ENCODE data around the gene NRTN. TPM values are rescaled to one million over a fixed set of nuclear protein-coding genes. Genes with fewer than 3 reads are reported as not detected.

NRTN gene
- total RNA-seq, 1 donor from 2014 or later: 0.40 TPM

DNA sequence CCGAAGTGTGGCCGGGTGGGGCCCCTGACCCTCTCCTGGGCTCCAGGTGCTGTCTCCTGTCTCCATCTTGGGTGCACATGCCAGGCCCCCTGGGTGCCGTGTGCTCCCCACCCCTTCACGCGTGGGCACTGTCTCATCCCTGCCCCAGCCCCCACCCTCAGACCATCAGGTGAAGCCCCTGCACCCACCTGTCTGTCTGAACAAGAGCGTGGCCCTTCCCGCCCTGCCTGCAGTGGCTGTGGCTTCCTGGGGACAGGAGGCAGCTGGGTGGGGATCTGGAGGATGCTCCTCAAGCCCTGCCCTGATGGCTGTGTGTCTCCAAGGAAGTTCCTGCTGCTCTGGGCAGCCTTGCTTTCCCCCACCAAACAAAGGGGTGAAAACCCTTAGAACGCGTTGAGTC is 22.5 kb upstream of the NRTN start:
- TF ChIP-seq, protein P1, sequence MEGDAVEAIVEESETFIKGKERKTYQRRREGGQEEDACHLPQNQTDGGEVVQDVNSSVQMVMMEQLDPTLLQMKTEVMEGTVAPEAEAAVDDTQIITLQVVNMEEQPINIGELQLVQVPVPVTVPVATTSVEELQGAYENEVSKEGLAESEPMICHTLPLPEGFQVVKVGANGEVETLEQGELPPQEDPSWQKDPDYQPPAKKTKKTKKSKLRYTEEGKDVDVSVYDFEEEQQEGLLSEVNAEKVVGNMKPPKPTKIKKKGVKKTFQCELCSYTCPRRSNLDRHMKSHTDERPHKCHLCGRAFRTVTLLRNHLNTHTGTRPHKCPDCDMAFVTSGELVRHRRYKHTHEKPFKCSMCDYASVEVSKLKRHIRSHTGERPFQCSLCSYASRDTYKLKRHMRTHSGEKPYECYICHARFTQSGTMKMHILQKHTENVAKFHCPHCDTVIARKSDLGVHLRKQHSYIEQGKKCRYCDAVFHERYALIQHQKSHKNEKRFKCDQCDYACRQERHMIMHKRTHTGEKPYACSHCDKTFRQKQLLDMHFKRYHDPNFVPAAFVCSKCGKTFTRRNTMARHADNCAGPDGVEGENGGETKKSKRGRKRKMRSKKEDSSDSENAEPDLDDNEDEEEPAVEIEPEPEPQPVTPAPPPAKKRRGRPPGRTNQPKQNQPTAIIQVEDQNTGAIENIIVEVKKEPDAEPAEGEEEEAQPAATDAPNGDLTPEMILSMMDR (IDR thresholded peaks at IDR 0.05): no peak
- Mint-ChIP-seq H3K27me3 (ENCODE audit: unreplicated experiment) (no peaks in the 10 kb centered on the region), H3K27ac (ENCODE audit: unreplicated experiment) (no peak overlapping the region), H3K36me3 (ENCODE audit: unreplicated experiment) (peaks cover 7% of the 10 kb centered on the region), H3K4me1 (ENCODE audit: unreplicated experiment) (no peaks in the 10 kb centered on the region), H3K4me3 (ENCODE audit: unreplicated experiment) (no peak overlapping the region), H3K9me3 (ENCODE audit: unreplicated experiment) (no peaks in the 10 kb centered on the region)
- no peak for DNase-seq (ENCODE audit: extremely low spot score, unreplicated experiment)

DNA sequence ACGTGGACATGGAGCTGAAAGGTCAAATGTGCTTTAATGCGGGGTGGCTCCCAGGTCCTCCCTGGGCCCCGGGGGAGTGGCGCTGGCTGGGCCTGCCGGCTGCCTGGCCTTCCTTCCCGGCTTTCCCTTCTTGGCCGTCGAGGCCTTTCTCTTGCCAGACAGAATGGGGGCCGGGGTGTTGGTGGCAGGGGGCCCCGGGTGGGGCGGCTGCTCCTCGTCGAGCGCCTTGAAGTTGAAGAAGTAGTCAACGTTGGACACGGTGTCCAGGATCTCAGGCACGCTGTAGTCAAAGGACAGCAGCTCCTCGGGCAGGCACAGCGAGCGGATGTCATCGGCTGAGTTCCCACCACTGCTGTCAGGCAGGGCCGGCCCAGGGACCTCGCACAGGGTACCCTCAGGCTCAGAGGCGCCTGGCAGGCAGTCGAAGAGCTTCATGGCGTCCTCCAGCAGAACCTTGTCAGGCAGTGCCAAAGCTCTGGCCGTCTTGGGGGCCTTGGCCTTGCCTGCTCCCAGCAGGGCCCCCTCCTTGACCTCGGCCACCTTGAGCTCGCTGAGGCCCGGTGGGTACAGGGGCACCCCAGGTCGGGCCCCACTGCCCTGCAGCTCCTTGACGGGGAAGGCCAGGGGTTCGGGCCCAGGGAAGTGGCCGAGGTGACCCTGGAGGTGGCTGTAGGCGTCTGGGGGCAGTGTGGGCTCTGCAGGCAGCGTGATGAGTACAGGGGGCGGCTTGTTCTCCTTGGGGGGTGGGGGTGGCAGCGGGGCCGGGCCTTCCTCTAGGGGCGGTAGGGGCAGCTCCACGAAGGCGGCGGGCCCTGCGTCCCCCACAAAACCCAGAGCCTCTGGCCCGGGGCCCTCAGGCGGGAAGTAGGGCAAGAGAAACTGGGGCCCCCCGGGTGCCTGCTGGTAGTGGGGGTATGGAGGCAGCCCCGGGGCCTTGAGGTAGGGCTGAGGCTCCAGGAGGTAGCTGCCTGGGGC is 21.6 kb upstream of the NRTN start:
- Mint-ChIP-seq H3K4me1 (ENCODE audit: unreplicated experiment) (no peaks in the 10 kb centered on the region), H3K27ac (ENCODE audit: unreplicated experiment) (no peak overlapping the region), H3K36me3 (ENCODE audit: unreplicated experiment) (peaks cover 9% of the 10 kb centered on the region), H3K9me3 (ENCODE audit: unreplicated experiment) (no peaks in the 10 kb centered on the region), H3K27me3 (ENCODE audit: unreplicated experiment) (no peaks in the 10 kb centered on the region), H3K4me3 (ENCODE audit: unreplicated experiment) (no peak overlapping the region)
- TF ChIP-seq, protein P1 (IDR thresholded peaks at IDR 0.05): no peak
- DNase-seq (ENCODE audit: extremely low spot score, unreplicated experiment): no peak

DNA sequence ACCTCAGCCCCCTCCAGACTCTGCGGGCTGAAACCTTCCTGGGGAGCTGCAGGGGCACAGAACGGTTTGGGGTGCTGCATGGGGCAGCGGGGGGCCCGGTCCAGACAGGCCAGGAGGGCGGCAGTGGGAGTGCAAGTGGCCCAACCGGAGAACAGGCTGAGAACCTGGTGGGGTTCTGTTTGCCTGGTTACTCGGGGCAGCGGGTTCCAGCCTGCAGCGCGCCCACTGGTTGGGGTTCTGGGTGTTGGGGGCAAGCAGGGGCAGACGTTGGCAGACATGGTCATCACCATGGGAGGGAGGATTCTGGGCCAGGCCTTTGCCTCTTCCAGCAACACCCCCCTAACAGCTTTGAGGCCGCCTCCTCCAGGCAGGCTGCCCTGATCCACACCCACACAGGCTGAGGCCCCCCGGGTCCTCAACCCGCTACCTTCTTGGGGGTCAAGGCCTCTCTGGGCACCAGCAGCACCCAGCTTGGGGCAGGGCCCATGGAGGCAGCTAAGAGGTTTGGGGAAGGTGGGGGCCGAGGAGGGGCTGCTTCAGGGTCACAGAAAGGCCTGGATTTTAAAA is 20.2 kb upstream of the NRTN start, which contains the start of gene PRR22:
Gene PRR22 (minus strand): TSS at position 166 of the 567 bp plus-strand sequence. CDS start 86 bp downstream, at position 80.
- H3K27me3 Mint-ChIP-seq (ENCODE audit: unreplicated experiment): no peaks in the 10 kb centered on the region
- TF ChIP-seq, protein P1 (IDR thresholded peaks at IDR 0.05): no peak
- no peak within 1 kb of the TSS for H3K27ac Mint-ChIP-seq (ENCODE audit: unreplicated experiment)
- H3K4me1 Mint-ChIP-seq (ENCODE audit: unreplicated experiment): no peaks in the 10 kb centered on the region
- peaks cover 12% of the 10 kb centered on the region for H3K36me3 Mint-ChIP-seq (ENCODE audit: unreplicated experiment)
- DNase-seq (ENCODE audit: extremely low spot score, unreplicated experiment): no peak
- no peak within 1 kb of the TSS for H3K4me3 Mint-ChIP-seq (ENCODE audit: unreplicated experiment)
- H3K9me3 Mint-ChIP-seq (ENCODE audit: unreplicated experiment): no peaks in the 10 kb centered on the region

DNA sequence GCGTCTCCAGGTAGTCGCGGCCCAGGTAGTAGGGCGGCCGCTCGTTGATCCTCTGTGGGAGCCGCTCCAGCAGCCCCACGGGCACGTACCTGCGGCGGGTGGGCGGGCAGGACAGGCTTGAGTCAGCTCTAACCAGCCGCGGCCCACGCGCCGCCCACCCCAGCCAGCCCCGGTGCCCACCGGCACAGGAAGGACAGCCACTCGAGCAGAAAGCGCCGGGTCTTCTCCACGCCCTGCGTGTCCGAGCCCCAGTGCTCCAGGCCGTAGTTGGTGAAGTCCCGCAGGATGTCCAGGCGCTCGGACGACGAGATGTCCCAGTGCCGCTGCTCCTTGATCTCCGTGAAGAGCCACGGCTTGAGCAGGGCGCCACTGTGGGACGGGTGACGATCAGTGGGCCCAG is 19.4 kb upstream of the NRTN start:
- H3K27ac Mint-ChIP-seq (ENCODE audit: unreplicated experiment): no peak overlapping the region
- no peaks in the 10 kb centered on the region for H3K27me3 Mint-ChIP-seq (ENCODE audit: unreplicated experiment)
- no peak overlapping the region for H3K4me3 Mint-ChIP-seq (ENCODE audit: unreplicated experiment)
- H3K9me3 Mint-ChIP-seq (ENCODE audit: unreplicated experiment): no peaks in the 10 kb centered on the region
- H3K4me1 Mint-ChIP-seq (ENCODE audit: unreplicated experiment): peaks cover 5% of the 10 kb centered on the region
- H3K36me3 Mint-ChIP-seq (ENCODE audit: unreplicated experiment): peaks cover 16% of the 10 kb centered on the region
- TF ChIP-seq, protein P1 (IDR thresholded peaks at IDR 0.05): no peak
- no peak for DNase-seq (ENCODE audit: extremely low spot score, unreplicated experiment)
